GM12801 (cell line): ENCODE data around the gene NTNG1.

Source experiments
- CTCF ChIP-seq: IDR thresholded peaks from one replicate; pipeline ENCODE4 v1.5.1; 2011; ENCODE audit warnings: control low read depth; ENCODE audit not compliant: insufficient read length; ENCODE audit errors: extremely low read depth

The NTNG1 gene

GRCh38 chr1:107315652-107316051 is 174.8 kb downstream of the NTNG1 start:
- no peak for TF ChIP-seq CTCF

GRCh38 chr1:107318932-107319331 is 178.1 kb downstream of the NTNG1 start:
- TF ChIP-seq CTCF: no peak

GRCh38 chr1:107323784-107324183 is 182.9 kb downstream of the NTNG1 start:
- no peak for TF ChIP-seq CTCF

- no peak for TF ChIP-seq CTCF
These were observed 186.1 kb downstream of the NTNG1 start for GRCh38 chr1:107326824-107327445.

- no peak for TF ChIP-seq CTCF
These were observed 186.6 kb downstream of the NTNG1 start for GRCh38 chr1:107327446-107327845.

- TF ChIP-seq CTCF: no peak
These were observed 187.2 kb downstream of the NTNG1 start for GRCh38 chr1:107328087-107328486.

GRCh38 chr1:107339775-107340174 is 198.9 kb downstream of the NTNG1 start:
- no peak for TF ChIP-seq CTCF
